Left ventricle myocardium inferior (tissue), 1 donor: ENCODE measurements around the gene AICDA. TPM values are rescaled to one million over a fixed set of nuclear protein-coding genes. Genes with fewer than 3 reads are reported as not detected.
A peak's percentile ranks its signal among the peaks of the same experiment; 100 is the strongest.

ENCODE experiments used
- DNase-seq: peaks from one replicate; pipeline ENCODE4 v3.0.0-alpha.2; 2020
- H3K27ac ChIP-seq: fragments of 200-600 bp; replicated peaks from 2 replicates; pipeline ENCODE4 v1.8.0; 2021
- H3K27me3 ChIP-seq: fragments of 200-600 bp; 2 replicates; pipeline ENCODE4 v1.8.0; 2021; ENCODE audit warnings: low read depth
- H3K36me3 ChIP-seq: fragments of 200-600 bp; 2 replicates; pipeline ENCODE4 v1.8.0; 2021
- H3K4me1 ChIP-seq: fragments of 200-600 bp; 2 replicates; pipeline ENCODE4 v1.8.0; 2021
- H3K4me3 ChIP-seq: fragments of 200-600 bp; 2 replicates; pipeline ENCODE4 v1.8.0; 2021; ENCODE audit warnings: mild to moderate bottlenecking, moderate library complexity
- H3K9me3 ChIP-seq: fragments of 200-600 bp; replicated peaks from 2 replicates; pipeline ENCODE4 v1.8.0; 2021
- intact Hi-C: fragments of 100-400 bp; cut with micrococcal nuclease; formaldehyde crosslinking; loops from one replicate; pipeline ENCODE4 v1.11.0; 2022
- total RNA-seq: library from RNA; stranded (reverse); fragmentation: NEBNext Ultra II Directional; extraction: Animal tissue kit (Norgen Biotek cat#: 25700); gene quantifications from one replicate; pipeline ENCODE4 v1.2.1, GENCODE V29; 2021
- TF ChIP-seq, protein P1 (sequence below): fragments of 200-600 bp; IDR thresholded peaks from 2 replicates; pipeline ENCODE4 v1.8.0; 2021; ENCODE audit warnings: antibody characterized with exemption, mild to moderate bottlenecking, borderline replicate concordance
- donor health status: DM: no; HTN: yes; CAD: no; lungs with severe emphysema.

AICDA gene
- total RNA-seq, 1 donor from 2014 or later: not detected

DNA sequence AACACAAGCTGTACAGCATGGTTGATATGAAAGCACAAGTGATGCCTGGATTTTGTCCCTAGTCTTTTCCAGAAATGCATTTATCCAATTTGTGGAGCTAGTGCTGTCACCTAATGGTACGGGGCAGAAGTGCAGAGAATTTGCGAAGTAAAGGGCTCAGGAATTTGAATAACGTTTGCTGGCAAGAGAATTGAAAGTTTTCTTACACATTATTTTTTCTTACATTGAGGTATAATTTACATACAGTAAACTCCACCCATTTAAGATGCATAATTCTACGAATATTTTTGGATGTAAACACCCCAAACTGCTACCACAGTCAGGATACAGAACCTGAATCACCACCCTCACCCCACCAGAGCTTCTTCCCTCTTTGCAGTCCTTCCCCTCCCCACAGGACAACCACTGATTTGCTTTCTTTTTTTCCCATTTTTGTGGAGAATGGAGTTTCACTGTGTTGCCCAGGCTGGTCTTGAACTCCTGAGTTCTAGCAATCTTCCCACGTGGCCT, 3.5 kb downstream of the AICDA start:
- Histone ChIP-seq H3K36me3 (no peaks in the 10 kb centered on the region), H3K27ac (no peak overlapping the region), H3K9me3 (no peaks in the 10 kb centered on the region), H3K4me3 (no peak overlapping the region), H3K4me1 (no peaks in the 10 kb centered on the region), H3K27me3 (peaks cover 17% of the 10 kb centered on the region)
- no peak for DNase-seq
- intact Hi-C loops: loop anchor here (5.0 kb wide), 1 partner anchor 62 kb away; no protein-coding TSS in a partner anchor
- TF ChIP-seq, protein P1, sequence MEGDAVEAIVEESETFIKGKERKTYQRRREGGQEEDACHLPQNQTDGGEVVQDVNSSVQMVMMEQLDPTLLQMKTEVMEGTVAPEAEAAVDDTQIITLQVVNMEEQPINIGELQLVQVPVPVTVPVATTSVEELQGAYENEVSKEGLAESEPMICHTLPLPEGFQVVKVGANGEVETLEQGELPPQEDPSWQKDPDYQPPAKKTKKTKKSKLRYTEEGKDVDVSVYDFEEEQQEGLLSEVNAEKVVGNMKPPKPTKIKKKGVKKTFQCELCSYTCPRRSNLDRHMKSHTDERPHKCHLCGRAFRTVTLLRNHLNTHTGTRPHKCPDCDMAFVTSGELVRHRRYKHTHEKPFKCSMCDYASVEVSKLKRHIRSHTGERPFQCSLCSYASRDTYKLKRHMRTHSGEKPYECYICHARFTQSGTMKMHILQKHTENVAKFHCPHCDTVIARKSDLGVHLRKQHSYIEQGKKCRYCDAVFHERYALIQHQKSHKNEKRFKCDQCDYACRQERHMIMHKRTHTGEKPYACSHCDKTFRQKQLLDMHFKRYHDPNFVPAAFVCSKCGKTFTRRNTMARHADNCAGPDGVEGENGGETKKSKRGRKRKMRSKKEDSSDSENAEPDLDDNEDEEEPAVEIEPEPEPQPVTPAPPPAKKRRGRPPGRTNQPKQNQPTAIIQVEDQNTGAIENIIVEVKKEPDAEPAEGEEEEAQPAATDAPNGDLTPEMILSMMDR: peak; percentile 78

DNA sequence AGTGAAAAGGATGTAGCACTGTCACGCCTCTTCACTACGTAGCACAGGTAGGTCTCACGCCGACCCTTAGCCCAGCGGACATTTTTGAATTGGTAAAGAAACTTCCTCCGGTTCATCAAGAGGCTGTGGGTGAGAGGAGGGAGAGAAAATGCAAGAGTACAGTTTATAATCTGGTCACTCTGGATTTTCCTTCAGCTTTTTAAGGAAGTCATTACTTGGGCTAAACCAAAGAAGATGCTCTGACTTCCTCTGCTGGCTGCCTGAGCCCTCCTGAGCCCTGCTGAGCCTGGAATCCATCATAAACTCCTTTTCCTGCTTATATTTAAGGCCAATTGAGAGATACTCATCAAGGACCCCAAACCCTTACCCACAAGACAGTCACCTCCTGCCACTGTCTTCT, 5.8 kb downstream of the AICDA start:
- no peaks in the 10 kb centered on the region for H3K36me3 ChIP-seq
- TF ChIP-seq, protein P1: no peak
- H3K27me3 ChIP-seq: peaks cover 35% of the 10 kb centered on the region
- no peaks in the 10 kb centered on the region for H3K9me3 ChIP-seq
- no peak overlapping the region for H3K4me3 ChIP-seq
- DNase-seq: no peak
- no peaks in the 10 kb centered on the region for H3K4me1 ChIP-seq
- no peak overlapping the region for H3K27ac ChIP-seq
- intact Hi-C loops: loop anchor here (5.0 kb wide), 1 partner anchor 60 kb away; no protein-coding TSS in a partner anchor

DNA sequence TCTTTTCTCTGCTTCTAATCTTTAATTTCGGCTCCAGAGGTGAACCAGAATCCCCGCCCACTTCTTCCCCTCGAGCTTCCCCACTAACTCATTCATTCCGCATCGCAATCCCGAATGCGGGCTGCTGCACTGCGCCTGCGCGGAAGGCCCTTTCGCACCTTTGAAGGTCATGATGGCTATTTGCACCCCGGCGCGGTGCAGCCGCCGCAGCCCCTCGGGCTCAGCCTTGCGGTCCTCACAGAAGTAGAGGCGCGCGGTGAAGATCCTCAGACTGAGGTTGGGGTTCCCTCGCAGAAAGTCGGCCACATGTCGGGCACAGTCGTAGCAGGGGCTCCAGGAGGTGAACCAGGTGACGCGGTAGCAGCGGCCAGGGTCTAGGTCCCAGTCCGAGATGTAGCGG, 7.6 kb downstream of the AICDA start:
- Histone ChIP-seq H3K27me3 (peaks cover 41% of the 10 kb centered on the region), H3K4me3 (no peak overlapping the region), H3K36me3 (no peaks in the 10 kb centered on the region), H3K4me1 (no peaks in the 10 kb centered on the region), H3K27ac (no peak overlapping the region), H3K9me3 (no peaks in the 10 kb centered on the region)
- TF ChIP-seq, protein P1: no peak
- intact Hi-C loops: loop anchor here (5.0 kb wide), 1 partner anchor 58 kb away; no protein-coding TSS in a partner anchor
- no peak for DNase-seq

DNA sequence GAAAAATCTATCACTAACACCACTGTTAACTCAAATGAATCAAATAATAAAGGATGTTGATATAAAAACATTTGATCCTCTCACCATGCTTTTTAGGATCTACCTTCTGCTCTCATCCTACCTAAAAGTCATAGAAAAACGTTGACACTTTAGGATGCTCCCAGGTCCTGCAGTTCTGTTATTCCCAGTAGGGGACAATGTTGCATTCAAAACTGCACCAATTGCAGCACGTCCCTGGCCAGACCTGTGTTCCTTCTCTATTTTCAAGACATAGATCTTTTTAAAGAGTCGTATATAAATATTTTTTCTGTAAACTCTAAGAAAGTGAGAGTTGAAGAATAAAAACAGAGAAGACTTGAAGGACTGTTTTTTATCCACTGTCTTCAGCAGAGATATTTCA, 8.8 kb downstream of the AICDA start:
- no peaks in the 10 kb centered on the region for H3K4me1 ChIP-seq
- no peaks in the 10 kb centered on the region for H3K36me3 ChIP-seq
- H3K9me3 ChIP-seq: no peaks in the 10 kb centered on the region
- H3K27ac ChIP-seq: no peak overlapping the region
- TF ChIP-seq, protein P1: no peak
- H3K4me3 ChIP-seq: no peak overlapping the region
- peaks cover 41% of the 10 kb centered on the region for H3K27me3 ChIP-seq
- intact Hi-C loops: no loop called here
- no peak for DNase-seq

DNA sequence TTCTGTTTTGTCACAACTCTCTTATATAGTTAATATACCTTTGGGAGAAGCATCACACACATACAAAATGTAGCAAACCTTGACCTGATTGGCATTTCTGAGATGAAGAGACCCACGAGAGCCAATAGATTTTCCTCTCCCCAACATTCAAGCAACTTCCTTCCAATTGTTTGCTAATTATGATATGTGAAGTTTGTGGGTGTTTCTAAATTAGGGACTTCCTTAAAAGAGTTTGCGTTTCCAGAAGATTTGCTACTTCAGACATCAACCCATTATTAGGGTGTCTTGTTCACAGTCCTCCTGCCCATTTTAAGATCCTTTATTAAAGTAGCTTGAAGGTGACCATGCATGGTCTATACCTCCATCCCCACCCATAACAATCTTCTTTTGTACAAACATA, 9.4 kb downstream of the AICDA start:
- H3K36me3 ChIP-seq: no peaks in the 10 kb centered on the region
- H3K27me3 ChIP-seq: peaks cover 41% of the 10 kb centered on the region
- H3K4me3 ChIP-seq: no peak overlapping the region
- H3K9me3 ChIP-seq: no peaks in the 10 kb centered on the region
- TF ChIP-seq, protein P1: no peak
- no peaks in the 10 kb centered on the region for H3K4me1 ChIP-seq
- intact Hi-C loops: no loop called here
- no peak overlapping the region for H3K27ac ChIP-seq
- DNase-seq: no peak

DNA sequence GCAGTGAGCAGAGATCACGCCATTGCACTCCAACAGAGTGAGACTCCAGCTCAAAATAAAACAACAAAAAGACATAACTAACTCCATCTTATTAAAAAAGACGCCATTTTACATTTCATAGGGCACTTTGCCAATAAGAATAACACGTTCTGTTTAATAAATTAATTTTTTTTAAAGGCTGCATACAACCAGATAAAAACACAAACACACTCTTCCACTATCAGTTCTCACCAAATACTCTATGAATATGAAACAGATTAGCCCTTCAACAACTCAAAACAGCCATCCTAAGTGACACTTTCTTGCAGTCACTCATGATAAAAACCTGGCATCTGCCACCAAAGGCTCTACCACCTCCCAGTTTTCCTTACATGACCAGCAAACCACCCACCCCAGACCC, 16.1 kb downstream of the AICDA start:
- no peaks in the 10 kb centered on the region for H3K9me3 ChIP-seq
- intact Hi-C loops: no loop called here
- no peak for DNase-seq
- H3K27me3 ChIP-seq: peaks cover 7% of the 10 kb centered on the region
- TF ChIP-seq, protein P1: no peak
- no peaks in the 10 kb centered on the region for H3K4me1 ChIP-seq
- no peaks in the 10 kb centered on the region for H3K36me3 ChIP-seq
- no peak overlapping the region for H3K4me3 ChIP-seq
- H3K27ac ChIP-seq: no peak overlapping the region
